OCI-LY7 (cell line): ENCODE measurements around the gene RELN. TPM values are rescaled to one million over a fixed set of nuclear protein-coding genes. Genes with fewer than 3 reads are reported as not detected.

Experiments
- BruUV-seq: library from RNA; stranded (reverse); fragments of 400-500 nt; replicated peaks from 2 replicates; lab custom pipeline; 2021; lab: Mats Ljungman, UMichigan
- CTCF ChIA-PET: fragments of 300-600 bp; sonication (Branson Sonifier 250); formaldehyde crosslinking; loops from one replicate; lab custom pipeline; 2022; ENCODE audit warnings: antibody characterized with exemption; ENCODE audit not compliant: unreplicated experiment; lab: Charles Lee
- POLR2A ChIA-PET: fragments of 300-600 bp; sonication (Branson Sonifier 250); formaldehyde crosslinking; loops from one replicate; lab custom pipeline; 2022; ENCODE audit warnings: antibody characterized with exemption; lab: Charles Lee
- DNase-seq: peaks from one replicate; pipeline ENCODE4 v3.0.0-alpha.2; 2015; ENCODE audit warnings: low spot score
- H2AFZ ChIP-seq: fragments of 200-600 bp; sonication (generic), shearing (Covaris generic); 2 replicates; pipeline ENCODE4 v1.6.1; 2014; ENCODE audit warnings: mild to moderate bottlenecking, antibody characterized with exemption, low read length, moderate library complexity
- H3K27ac ChIP-seq: fragments of 200-600 bp; sonication (generic); 2 replicates; pipeline ENCODE4 v1.5.1; 2014; ENCODE audit warnings: mixed run types, low read depth, mild to moderate bottlenecking, moderate library complexity, low read length, inconsistent platforms; ENCODE audit not compliant: poor library complexity, severe bottlenecking
- H3K36me3 ChIP-seq: fragments of 200-600 bp; sonication (generic); 2 replicates; pipeline ENCODE4 v1.6.1; 2014; ENCODE audit warnings: mild to moderate bottlenecking, antibody characterized with exemption, low read length, moderate library complexity, mixed read lengths; ENCODE audit not compliant: insufficient read depth
- H3K4me1 ChIP-seq: fragments of 200-600 bp; sonication (generic); 2 replicates; pipeline ENCODE4 v1.5.1; 2014; ENCODE audit warnings: mild to moderate bottlenecking, low read length; ENCODE audit not compliant: insufficient read depth, poor library complexity, severe bottlenecking
- H3K4me2 ChIP-seq: fragments of 200-600 bp; sonication (generic); 2 replicates; pipeline ENCODE4 v1.6.1; 2014; ENCODE audit warnings: mild to moderate bottlenecking, low read length
- H3K4me3 ChIP-seq: fragments of 200-600 bp; sonication (generic); 2 replicates; pipeline ENCODE4 v1.5.1; 2014; ENCODE audit warnings: mild to moderate bottlenecking, low read depth, low read length; ENCODE audit not compliant: poor library complexity, severe bottlenecking
- H3K79me2 ChIP-seq: fragments of 200-600 bp; sonication (generic); 2 replicates; pipeline ENCODE4 v1.6.1; 2016; ENCODE audit warnings: low read depth, mild to moderate bottlenecking, low read length, moderate library complexity, mixed read lengths; ENCODE audit not compliant: insufficient read depth
- H3K9me2 ChIP-seq: fragments of 200-600 bp; sonication (generic); 2 replicates; pipeline ENCODE4 v1.6.1; 2016; ENCODE audit warnings: mild to moderate bottlenecking, low read length, mixed read lengths; ENCODE audit not compliant: insufficient read depth
- H3K9me3 ChIP-seq: fragments of 200-600 bp; sonication (generic); 2 replicates; pipeline ENCODE4 v1.6.1; 2014; ENCODE audit warnings: mild to moderate bottlenecking, mixed run types, low read length, mixed read lengths
- H4K20me1 ChIP-seq: fragments of 200-600 bp; sonication (generic); 2 replicates; pipeline ENCODE4 v1.6.1; 2014; ENCODE audit warnings: mild to moderate bottlenecking, antibody characterized with exemption, low read length, moderate library complexity, mixed read lengths; ENCODE audit not compliant: insufficient read depth
- EZH2phosphoT487 ChIP-seq: fragments of 200-600 bp; sonication (generic); IDR thresholded peaks from 2 replicates; pipeline ENCODE4 v1.6.1; 2018; ENCODE audit warnings: low read depth, borderline replicate concordance, mild to moderate bottlenecking, mixed run types, antibody characterized with exemption, low read length, moderate library complexity, mixed read lengths
- intact Hi-C: fragments of 100-400 bp; cut with micrococcal nuclease; formaldehyde crosslinking; loops from one replicate; pipeline ENCODE4 v1.10.0; 2022; ENCODE audit not compliant: unreplicated experiment
- total RNA-seq, 2 experiments: library from RNA; depleted of rRNA in 1 of 2; stranded (reverse); fragments of >200 nt in 1 of 2; shearing (Covaris generic) in 1 of 2; gene quantifications; 2 replicates each; pipeline ENCODE4 v1.2.3, GENCODE V29; 2014 to 2022
- TF ChIP-seq, protein P1 (sequence below): fragments of 200-600 bp; sonication (generic); conservative IDR thresholded peaks from 2 replicates; pipeline ENCODE4 v1.5.1; 2014; ENCODE audit warnings: mild to moderate bottlenecking, antibody characterized with exemption, low read length, moderate library complexity, mixed read lengths

Gene RELN
- total RNA-seq, 2 experiments from 2014 or later: not detected

DNA sequence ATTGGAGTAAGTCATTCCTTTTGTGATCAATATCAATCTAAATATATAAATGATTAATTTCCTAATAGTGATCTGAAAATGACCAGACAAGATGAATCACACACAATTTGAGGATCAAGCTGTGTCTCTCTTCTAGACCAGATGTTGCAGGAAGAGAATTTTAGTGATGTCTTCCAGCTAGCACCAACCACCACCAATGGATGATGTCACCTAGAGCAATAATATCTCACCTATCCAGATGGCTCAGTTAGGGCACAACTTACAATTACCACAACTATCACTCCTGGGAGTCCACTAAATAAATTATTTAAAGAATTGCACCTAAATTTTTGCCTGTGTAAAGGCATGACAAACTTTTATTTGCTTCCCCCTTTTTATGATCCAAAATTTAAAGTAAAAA lies 25.2 kb downstream of the RELN start:
- Histone ChIP-seq H3K79me2 (no peaks in the 10 kb centered on the region), H3K27ac (no peak overlapping the region), H3K4me2 (no peak overlapping the region), H3K4me3 (no peak overlapping the region), H4K20me1 (no peaks in the 10 kb centered on the region), H3K4me1 (no peaks in the 10 kb centered on the region), H3K36me3 (no peaks in the 10 kb centered on the region), H3K9me2 (no peaks in the 10 kb centered on the region), H3K9me3 (no peaks in the 10 kb centered on the region), H2AFZ (no peak overlapping the region)
- ChIA-PET CTCF (no interaction called here), POLR2A (no interaction called here)
- BruUV-seq: no TSS peak
- TF ChIP-seq, protein P1, sequence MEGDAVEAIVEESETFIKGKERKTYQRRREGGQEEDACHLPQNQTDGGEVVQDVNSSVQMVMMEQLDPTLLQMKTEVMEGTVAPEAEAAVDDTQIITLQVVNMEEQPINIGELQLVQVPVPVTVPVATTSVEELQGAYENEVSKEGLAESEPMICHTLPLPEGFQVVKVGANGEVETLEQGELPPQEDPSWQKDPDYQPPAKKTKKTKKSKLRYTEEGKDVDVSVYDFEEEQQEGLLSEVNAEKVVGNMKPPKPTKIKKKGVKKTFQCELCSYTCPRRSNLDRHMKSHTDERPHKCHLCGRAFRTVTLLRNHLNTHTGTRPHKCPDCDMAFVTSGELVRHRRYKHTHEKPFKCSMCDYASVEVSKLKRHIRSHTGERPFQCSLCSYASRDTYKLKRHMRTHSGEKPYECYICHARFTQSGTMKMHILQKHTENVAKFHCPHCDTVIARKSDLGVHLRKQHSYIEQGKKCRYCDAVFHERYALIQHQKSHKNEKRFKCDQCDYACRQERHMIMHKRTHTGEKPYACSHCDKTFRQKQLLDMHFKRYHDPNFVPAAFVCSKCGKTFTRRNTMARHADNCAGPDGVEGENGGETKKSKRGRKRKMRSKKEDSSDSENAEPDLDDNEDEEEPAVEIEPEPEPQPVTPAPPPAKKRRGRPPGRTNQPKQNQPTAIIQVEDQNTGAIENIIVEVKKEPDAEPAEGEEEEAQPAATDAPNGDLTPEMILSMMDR: no peak
- no peak for TF ChIP-seq EZH2phosphoT487
- intact Hi-C loops: no loop called here
- no peak for DNase-seq

DNA sequence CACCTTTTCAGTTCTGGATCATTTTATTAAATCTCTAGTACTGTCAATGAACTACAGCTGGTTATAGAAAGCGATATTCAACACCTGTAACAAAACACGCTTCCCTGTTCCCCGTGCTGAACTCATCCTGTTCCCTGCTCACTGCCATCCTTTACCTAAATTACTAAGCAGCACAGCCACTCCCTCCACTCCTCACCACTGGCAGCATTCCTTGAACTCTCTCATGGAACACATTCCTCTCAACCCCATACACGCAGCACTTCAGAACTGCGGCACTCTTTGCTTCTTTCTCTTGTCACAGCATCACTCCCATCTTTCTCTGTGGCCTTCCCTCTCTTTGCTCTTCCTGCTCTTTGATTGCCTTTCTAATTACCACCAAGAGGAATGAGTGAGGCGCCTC lies 27.4 kb downstream of the RELN start:
- H2AFZ ChIP-seq: no peak overlapping the region
- CTCF ChIA-PET: no interaction called here
- POLR2A ChIA-PET: no interaction called here
- no peak overlapping the region for H3K27ac ChIP-seq
- H3K4me2 ChIP-seq: no peak overlapping the region
- no peak for DNase-seq
- no peaks in the 10 kb centered on the region for H3K9me2 ChIP-seq
- H3K9me3 ChIP-seq: no peaks in the 10 kb centered on the region
- intact Hi-C loops: no loop called here
- no peaks in the 10 kb centered on the region for H3K79me2 ChIP-seq
- H3K4me1 ChIP-seq: no peaks in the 10 kb centered on the region
- no peaks in the 10 kb centered on the region for H3K36me3 ChIP-seq
- no TSS peak for BruUV-seq
- TF ChIP-seq EZH2phosphoT487: no peak
- TF ChIP-seq, protein P1: no peak
- no peaks in the 10 kb centered on the region for H4K20me1 ChIP-seq
- H3K4me3 ChIP-seq: no peak overlapping the region

DNA sequence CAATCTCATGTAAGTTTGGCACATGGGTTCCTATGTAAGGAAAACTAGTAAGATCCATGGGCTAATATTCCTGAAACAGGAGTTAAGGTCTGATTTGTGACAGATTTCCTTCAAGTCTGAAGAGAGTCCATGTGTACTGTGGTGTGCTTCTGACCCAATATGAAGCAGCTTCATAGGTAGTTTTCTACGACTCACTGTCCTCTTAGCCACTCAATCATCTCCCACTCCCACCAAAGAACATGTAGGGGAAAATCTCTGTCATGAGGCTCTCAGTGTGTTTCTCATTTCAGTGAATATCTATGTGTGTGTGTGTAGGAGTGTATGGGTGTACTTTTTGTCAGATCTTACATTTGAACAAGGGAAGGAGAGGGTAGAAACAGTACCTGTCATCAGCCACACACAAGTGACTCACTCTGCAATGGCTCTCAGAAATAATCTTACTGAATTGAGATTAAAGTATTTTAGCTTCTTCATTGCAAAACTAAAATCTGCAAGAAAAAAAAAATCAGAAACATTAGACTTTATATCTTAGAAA lies 31.1 kb downstream of the RELN start:
- Histone ChIP-seq H2AFZ (no peak overlapping the region), H3K4me3 (no peak overlapping the region), H3K4me1 (no peaks in the 10 kb centered on the region), H3K36me3 (no peaks in the 10 kb centered on the region), H3K27ac (no peak overlapping the region), H4K20me1 (no peaks in the 10 kb centered on the region), H3K9me3 (no peaks in the 10 kb centered on the region), H3K79me2 (no peaks in the 10 kb centered on the region), H3K4me2 (no peak overlapping the region), H3K9me2 (no peaks in the 10 kb centered on the region)
- TF ChIP-seq, protein P1: no peak
- TF ChIP-seq EZH2phosphoT487: no peak
- no peak for DNase-seq
- intact Hi-C loops: no loop called here
- no TSS peak for BruUV-seq
- ChIA-PET POLR2A (no interaction called here), CTCF (no interaction called here)
